HepG2 (cell line): ENCODE data around the gene TRERF1.

Experiments used
- POLR2A ChIP-seq, 2 experiments: IDR thresholded peaks; 2 replicates each; pipeline ENCODE4 v1.6.1; 2011; ENCODE audit warnings: low read depth in 2 of 2, low read length in 2 of 2, mild to moderate bottlenecking in 1 of 2, moderate library complexity in 1 of 2; ENCODE audit not compliant: insufficient read depth in 1 of 2
- ZFX ChIP-seq: sonication (generic); formaldehyde crosslinking; IDR thresholded peaks from 2 replicates; pipeline ENCODE4 v1.4.0; 2020; ENCODE audit warnings: mild to moderate bottlenecking, low read depth, missing genetic modification reagents, moderate library complexity
- ZNF296 ChIP-seq: sonication (generic); formaldehyde crosslinking; conservative IDR thresholded peaks from 2 replicates; pipeline ENCODE4 v1.5.0; 2020; ENCODE audit warnings: mild to moderate bottlenecking, missing genetic modification reagents
- TF ChIP-seq, protein P1 (sequence below): sonication (generic); formaldehyde crosslinking; IDR thresholded peaks from 2 replicates; pipeline ENCODE4 v1.4.0; 2020; ENCODE audit warnings: missing genetic modification reagents, mild to moderate bottlenecking, borderline replicate concordance

DNA sequence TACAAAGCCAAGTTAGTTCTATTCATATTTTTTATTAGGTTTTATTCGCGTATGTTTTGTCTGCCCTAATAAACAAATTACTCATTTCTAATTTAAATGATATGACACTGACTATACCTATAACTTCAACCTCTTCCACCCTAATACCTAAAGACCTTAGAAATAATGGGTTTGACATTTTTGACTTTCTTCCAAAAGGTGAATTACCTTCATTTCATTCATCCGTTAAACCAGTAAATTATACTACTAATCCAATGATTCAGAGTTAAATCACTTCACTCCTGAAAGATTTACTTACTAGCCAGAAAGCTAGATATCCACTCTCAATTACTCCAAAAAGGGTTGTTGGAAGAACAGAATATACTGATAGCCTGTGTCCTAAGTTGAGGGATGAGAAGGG lies 239.3 kb downstream of the TRERF1 start:
- TF ChIP-seq ZNF296 (CRISPR knock-in tag): no peak
- TF ChIP-seq ZFX (CRISPR knock-in tag): no peak
- TF ChIP-seq, protein P1, sequence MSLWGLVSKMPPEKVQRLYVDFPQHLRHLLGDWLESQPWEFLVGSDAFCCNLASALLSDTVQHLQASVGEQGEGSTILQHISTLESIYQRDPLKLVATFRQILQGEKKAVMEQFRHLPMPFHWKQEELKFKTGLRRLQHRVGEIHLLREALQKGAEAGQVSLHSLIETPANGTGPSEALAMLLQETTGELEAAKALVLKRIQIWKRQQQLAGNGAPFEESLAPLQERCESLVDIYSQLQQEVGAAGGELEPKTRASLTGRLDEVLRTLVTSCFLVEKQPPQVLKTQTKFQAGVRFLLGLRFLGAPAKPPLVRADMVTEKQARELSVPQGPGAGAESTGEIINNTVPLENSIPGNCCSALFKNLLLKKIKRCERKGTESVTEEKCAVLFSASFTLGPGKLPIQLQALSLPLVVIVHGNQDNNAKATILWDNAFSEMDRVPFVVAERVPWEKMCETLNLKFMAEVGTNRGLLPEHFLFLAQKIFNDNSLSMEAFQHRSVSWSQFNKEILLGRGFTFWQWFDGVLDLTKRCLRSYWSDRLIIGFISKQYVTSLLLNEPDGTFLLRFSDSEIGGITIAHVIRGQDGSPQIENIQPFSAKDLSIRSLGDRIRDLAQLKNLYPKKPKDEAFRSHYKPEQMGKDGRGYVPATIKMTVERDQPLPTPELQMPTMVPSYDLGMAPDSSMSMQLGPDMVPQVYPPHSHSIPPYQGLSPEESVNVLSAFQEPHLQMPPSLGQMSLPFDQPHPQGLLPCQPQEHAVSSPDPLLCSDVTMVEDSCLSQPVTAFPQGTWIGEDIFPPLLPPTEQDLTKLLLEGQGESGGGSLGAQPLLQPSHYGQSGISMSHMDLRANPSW (CRISPR knock-in tag): no peak
- no peak for TF ChIP-seq POLR2A (IDR thresholded peaks at IDR 0.05; ENCODE audit: insufficient read depth in 1 of 2, low read depth in 2 of 2, low read length in 2 of 2)
